Left kidney (tissue), 8 donors: ENCODE measurements around the gene CCDC38. TPM values are rescaled to one million over a fixed set of nuclear protein-coding genes. Genes with fewer than 3 reads are reported as not detected.
A peak's percentile ranks its signal among the peaks of the same experiment; 100 is the strongest.
"Not testable (repeated sequence)": the region's sequence is repeated elsewhere in the genome, so short reads cannot be mapped to it uniquely, and the experiment has no call there.

Experiments
- DNase-seq: peaks from one replicate; pipeline ENCODE4 v3.0.0-alpha.2; 2013
- long read RNA-seq, 8 donors: transcript quantifications; one replicate each; lab custom pipeline, GENCODE V29; 2026
- polyA plus RNA-seq: library from polyadenylated mRNA; unstranded; fragments of 120-200 nt; gene quantifications from one replicate; pipeline ENCODE4 v1.2.1, GENCODE V29; 2013; ENCODE audit not compliant: insufficient read length

Gene CCDC38
- 1.1 TPM for polyA plus RNA-seq
- long read RNA-seq, donor 1 = 0 reads
- long read RNA-seq, donor 2 = 0 reads
- long read RNA-seq, donor 3 = 0 reads
- long read RNA-seq, donor 4 = 0 reads
- long read RNA-seq, donor 5 = 0 reads
- long read RNA-seq, donor 6 = 0 reads
- long read RNA-seq, donor 7 = 0 reads
- long read RNA-seq, donor 8 = 0 reads

DNA sequence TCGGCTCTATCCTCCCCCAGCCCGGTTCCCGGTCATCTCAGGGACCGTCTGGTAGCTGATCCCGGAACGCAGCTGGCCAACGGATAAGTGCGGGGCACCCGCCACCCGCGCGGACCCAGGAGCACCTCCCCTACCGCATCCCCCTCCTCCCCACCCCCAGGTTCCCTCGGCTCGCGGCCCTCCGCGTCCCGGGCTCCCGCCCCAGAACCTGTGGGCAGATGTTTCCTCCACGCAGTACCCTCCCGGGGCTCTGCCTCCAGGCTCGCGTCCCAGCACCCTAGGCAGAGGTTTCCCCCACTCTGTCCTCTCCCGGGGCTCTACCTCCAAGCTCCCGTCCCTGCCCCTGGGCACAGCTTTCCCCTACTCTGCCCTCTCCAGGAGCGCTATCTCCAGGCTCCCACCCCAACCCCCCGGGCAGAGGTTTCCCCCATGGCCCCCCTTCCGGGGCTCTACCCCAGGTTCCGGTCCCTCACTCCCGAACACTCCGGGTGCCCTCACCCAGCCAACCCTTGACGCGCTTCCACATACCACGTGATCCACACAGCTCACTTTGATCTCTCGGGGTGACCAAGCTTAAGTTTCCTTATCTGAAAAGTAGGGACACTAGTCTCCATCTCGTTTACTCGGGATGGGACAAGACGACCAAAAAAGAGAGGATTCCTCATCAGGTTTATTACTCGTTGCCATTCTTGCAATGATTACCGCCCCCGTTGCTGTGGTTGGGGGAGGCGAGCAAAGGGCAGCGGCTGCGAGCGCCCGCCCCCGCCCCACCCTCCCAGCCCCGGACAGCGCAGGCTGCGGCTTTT lies at the start of gene CCDC38:
TSS of gene CCDC38 (minus strand) at position 91 of the 806 bp plus-strand sequence. CDS start 6,105 bp downstream, outside the sequence.
- DNase-seq = peak; percentile 60

DNA sequence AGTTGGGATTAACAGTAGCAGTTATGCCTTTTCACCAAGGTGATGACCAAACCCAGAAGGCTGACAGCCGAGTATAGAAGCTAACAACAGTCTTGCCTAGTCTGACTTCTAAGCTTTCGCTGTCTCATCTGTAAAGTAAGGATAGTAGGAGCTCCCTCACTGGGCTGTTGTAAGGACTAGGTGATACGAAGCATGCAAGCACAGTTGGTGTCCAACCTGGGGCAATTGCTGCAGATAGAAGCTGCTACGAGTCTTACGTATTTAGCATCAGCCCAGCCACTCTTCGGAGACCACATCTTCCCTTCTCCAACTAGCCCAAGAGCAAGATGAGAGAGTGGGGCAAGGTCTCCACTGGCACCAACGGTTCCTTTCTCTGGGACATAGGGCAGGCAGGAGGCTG lies 47.7 kb upstream of the CCDC38 start:
- no peak for DNase-seq

DNA sequence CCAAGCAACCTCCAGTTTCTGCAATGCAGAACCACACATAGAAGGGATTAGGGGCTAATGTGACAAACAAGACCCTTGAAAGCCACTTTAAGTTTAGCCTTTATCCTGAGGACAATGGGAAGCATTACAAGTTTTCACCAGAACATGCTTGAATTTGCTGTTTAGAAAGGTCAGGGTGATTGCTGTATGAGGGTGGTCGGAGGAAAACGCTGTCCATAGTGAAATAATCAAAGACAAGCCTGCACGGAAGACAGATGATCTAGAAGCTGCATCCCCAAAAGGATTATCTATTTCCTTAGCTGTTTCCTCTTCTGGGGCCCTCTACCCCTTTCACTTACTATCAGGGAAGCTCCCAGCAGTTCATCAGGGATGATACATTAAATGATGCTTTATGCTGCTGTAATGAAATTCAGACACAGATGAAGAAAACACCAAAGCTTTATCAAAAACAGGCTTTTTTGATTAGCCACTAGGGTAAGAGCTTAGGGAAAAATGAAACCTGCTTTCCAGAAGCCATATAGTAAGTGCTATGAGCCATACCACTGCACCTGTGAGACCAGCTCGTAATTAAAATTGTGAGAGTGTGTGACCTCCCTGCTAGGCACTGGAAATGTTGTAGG lies 47.2 kb upstream of the CCDC38 start:
- DNase-seq = no peak

DNA sequence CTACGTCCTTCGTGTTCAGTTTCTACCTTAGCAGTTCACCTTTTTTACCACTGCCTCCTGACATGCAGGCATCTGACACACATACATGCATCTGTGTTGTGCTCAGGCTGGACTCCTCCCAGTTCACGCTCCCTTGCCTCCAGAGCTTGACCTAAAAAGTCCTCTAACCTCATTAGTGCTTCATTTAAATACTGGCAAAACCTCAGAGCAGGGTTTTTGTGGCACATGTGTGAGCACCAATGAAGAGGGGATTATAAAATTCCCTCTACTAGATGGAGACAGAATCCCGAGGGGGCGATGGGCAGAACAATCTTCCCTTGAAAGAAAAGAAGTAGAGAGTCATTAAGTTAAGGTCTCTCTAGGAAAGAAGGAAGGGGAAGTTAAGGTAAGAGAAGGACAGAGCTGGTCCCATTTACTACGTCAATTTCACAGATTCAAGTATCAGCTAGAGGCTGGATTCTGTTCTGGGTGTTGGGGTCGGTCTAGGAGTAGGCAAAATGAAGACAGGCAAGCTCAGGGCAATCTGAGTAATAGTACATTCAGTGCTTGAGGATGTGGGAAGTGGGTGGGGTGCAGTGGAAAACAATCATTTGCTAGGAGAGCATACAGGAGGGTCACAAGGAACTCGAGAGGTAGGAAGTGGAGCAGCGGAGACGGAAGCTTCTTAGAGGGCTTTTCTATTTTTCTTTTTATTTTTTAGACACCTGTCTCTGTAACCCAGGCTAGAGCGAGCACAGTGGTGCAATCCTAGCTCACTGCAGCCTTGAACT lies 46.3 kb upstream of the CCDC38 start:
- DNase-seq = no peak

DNA sequence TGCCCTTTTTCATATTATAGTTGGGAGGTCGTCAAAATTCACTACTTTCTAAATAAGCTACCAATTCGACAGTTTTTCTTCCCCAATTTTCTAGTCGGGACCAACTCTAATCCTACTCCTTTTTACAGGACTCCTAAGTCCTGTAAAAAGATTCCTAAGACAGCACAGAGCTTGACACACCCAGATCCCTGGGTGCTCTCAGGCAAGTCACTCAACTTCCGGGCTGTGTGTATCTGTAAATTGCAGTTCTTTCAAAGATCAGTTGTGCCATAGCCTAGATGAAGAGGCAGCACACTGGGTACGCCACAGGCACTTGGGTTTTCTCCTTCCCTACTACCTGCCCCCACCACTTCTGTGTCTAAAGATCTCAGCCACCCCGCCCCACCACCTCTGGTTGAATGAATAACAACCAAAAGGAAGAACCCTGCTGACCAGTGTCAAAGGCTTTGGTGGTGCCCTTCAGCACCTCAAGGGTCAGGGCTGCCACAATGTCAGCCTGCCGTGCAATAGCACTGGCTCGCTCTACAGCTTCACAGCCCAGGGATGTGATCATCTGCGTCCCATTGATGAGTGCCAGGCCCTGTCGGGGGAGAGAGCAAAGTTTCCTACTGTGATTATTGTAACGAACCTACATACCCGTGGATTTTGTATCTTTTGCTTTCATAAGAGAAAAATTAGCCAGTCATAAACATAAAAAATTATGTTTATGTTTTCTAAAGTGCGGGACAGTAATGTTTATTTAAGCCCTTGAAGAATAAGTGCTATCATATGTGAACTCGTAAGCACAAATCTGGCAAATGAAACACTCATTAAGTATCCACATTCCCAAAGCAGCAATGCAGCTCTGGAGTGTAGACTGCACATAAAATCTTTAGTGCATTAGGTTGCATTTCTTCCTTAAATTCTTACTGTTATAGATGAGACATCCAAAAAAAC lies 44.5 kb upstream of the CCDC38 start:
- no peak for DNase-seq

DNA sequence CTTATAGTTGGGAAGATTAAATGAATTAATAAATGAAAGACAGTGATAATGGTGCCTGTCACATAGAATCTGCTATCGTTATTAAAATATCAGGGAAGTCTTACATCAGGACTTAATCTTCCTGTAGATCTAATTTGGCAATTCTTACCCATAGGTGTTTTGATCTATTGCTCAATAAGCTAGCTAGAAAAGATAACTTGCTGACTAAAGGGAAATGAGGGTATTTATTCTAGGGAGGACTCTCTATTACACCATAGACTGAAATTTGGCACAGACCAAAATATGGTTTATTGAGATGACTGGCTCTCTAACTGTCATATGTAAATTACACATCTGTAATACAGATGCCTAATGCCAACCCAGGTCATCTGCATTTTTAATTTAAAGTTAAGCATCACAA lies 42.3 kb upstream of the CCDC38 start:
- no peak for DNase-seq

DNA sequence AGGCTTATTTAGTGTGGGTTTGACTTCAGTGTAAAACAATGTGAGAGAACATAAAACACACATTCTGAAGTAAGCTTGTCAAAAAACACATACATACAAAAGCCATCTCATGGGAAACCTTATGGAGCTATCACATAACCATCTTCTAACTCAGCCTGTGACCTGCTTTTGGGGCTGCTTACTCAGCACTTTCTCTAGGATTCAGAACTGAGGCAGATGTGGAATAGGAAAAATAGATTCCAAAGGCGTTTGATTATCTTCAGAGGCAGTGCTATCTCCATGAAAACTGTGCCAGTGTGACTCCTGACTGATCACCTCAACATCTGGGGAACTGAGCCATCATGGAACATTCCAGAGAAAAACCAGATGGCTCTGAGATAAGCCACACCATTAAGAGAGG lies 40.2 kb upstream of the CCDC38 start:
- no peak for DNase-seq

DNA sequence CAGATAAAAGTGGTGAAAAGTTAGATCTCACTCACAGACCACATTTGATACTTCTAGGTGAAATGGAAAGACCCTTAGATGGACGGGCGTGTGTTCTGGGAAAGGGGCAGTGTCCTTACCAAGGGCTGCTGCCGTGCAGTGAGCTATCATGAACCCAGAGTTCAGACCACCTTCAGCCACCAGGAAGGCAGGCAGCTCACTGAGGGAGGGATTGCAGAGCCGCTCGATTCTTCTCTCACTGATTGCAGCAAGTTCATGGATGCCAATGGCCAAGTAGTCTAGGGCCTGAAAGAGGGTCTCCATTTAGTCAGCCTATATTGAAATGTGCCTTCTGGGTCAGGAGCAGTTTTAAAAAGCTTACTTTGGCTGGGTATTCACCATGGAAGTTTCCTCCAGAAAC lies 38.0 kb upstream of the CCDC38 start:
- no peak for DNase-seq

DNA sequence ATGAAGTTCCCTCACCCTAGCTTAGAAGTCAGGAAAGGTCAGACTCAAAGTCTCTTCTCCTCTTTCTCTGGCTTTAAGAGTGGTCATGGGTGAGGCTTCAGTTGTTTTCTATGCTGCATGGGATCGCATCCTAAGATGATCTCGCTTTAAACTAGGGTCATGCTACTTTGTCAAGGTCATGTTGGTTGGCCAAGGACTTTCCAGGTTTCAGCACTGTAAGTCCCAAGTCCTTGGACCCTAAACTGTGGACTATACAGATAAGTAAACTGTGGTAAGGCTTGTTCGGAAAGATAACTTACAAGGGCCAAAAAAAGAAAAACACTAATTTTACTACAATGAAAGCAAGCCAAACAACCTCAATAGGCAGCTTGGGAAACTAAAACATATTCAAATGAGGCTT lies 36.4 kb upstream of the CCDC38 start:
- no peak for DNase-seq

DNA sequence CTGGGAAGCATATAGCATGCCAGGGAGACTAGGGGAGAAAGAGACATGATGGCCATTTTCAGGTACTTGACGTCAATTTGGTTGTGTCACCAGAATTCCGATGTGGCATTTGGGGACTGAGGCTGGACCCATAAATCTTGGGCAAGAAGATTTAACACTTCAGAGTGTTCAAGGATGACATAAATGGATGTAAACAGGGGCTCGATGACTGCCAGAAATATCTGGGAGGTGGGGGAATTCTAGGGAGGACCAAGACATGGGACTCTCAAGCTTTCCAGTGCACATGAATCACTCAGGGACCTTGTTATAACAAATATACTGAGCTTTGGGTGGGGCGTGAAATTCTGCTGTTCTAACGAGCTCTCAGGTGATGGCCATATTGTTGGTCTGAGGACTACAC lies 35.9 kb upstream of the CCDC38 start:
- DNase-seq = no peak

DNA sequence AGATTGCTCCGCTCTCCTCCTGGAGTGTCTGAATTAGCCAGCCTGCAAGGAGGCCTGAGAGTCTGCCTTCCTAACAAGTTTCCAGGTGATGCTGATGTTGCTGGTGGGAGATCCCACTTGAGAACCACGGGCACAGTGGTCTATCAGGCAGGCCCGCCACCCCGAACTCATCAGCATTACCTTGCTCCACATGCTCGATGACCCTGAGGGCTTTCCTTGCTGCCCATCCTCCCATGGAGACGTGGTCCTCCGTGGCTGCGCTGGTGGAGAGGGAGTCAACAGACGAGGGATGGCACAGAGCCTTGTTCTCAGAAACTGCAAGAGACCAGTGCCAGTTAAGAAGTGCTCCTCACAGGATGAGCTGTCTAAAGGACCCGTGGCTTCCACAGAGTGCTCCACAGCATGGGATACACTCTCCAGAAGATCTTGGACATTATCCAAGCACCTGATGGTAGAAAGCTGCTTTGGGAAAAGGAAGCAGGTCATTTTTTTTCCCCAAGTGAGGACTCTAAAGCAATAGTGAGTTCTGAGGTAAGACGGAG lies 35.4 kb upstream of the CCDC38 start:
- DNase-seq = no peak

DNA sequence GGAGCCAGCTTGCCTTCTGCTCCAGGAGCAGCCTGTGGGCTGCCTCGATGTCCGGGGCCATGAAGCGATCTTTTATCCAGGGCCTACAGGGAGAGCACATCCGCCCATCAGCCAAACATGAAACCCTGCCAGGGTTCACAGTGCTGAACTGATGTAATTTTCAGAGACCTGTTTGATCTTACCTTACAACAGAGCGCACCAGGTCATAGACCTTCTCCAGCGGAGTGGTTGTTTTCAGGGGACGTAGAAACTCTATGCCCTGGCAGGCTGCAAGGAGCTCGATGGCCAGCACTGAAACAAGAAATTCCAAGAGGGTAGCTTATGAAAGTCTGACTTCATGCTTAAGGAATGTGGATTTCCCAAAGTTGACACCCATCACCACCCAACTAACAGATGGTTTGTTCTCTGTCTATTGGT lies 34.0 kb upstream of the CCDC38 start:
- DNase-seq = no peak

DNA sequence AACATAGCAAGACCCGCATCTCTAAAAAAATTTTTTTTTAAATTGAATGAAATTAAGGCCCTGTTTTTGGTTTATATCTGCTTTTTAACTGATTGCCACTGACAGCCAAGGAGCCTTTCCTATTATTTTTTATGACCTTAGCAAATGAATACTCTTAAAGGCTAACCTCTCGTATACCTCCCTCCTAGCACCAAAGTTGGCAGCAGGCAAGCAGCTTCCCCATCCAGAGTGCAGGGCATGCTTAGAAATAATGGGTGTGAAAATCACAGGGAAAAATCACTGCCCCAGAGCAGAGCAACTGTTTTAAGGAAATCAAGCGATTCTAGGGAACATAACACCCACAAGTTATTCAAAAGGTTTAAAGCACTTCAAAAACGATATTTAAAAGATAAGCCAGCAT lies 33.1 kb upstream of the CCDC38 start:
- no peak for DNase-seq

DNA sequence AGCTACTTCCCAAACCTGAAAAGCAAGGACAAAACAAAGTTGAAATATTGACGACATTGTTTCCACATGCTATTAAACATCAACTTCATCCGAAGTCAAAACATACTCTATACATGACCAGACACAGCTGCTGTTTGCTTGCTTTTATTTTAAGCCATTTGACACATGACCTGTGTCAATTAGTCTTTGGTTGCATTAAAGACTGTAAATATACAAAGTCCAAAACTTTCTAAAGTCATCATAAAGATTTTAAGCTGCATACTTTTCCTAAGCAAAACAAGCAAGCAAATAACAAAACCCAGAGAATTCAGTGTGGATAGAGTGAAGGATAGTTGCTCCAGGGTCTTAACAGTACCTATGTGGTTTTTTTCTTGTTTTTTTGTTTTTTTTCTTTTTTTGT lies 31.9 kb upstream of the CCDC38 start:
- no peak for DNase-seq

DNA sequence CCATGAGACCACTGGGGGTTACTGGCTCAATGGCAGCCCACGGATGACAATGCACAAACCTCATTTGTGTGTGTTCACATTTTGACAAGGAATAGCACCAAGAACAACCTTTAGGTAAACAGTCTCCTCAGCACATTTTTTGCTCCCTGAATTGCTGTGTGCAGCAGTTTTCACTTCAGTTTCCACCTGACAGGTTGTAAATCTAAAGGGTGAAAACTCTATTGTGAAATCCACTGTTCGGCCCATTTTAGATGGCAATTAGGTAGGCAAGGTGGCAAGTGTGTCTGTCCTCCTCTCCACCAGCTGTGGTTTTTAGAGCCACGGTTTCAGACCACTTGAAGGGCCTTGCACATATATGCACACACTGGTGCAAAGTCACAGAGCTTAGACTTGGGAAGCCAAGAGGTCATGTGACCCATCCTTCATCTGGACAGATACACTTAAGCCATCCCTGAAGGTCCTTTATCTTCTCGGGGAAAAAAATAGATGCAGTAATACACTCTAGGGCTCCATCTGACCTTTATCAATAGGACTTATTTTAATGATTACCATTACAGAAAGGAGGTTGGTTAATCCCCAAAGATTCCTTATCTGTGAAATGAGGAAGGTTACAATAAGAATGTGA lies 30.5 kb upstream of the CCDC38 start:
- no peak for DNase-seq

DNA sequence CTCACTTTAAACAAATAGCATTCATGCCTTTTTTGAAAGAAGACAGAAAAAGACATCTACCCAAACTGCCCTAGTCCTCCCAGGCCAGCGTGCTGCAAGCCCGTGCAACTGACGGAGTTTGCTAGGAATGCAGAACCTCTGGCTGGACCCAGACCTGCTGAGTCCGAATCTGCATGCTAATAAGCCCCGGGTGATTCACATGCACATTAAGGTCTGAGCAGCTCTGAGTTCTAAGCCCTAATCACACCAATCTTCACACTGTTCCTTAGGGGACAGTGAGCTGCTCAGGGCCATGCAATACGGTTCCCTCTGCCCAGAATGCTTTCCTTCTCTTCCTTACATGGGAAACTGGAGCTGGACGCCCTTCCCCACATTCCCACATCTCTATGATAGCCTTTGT lies 28.5 kb upstream of the CCDC38 start:
- DNase-seq = no peak

DNA sequence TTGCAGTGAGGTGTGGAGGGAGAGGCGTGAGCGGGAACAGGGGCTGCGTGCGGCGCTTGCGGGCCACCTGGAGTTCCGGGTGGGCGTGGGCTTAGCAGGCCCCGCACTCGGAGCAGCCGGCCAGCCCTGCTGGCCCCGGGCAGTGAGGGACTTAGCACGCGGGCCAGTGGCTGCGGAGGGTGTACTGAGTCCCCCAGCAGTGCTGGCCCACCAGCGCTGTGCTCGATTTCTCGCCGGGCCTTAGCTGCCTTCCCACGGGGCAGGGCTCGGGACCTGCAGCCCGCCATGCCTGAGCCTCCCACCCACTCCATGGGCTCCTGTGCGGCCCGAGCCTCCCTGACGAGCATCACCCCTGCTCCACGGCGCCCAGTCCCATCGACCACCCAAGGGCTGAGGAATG lies 26.7 kb upstream of the CCDC38 start:
- not testable (repeated sequence) for DNase-seq

DNA sequence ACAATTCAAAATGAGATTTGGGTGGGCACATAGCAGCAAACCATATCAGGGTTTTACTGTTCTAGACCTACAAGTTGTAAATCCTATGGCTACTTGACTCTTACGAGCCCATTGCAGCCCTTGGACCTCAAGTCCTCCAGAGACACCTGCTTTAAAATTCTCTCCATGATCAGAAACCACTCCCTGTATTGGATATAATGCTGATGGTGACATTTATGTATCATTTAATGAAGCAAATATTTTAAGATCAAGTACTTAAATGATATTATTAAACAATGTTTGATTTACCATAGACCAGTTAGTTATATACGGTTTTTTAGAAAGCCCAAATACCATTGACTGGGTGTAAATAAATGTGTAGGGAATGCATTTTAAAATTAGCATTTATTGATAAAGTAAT lies 24.9 kb upstream of the CCDC38 start:
- DNase-seq = no peak

DNA sequence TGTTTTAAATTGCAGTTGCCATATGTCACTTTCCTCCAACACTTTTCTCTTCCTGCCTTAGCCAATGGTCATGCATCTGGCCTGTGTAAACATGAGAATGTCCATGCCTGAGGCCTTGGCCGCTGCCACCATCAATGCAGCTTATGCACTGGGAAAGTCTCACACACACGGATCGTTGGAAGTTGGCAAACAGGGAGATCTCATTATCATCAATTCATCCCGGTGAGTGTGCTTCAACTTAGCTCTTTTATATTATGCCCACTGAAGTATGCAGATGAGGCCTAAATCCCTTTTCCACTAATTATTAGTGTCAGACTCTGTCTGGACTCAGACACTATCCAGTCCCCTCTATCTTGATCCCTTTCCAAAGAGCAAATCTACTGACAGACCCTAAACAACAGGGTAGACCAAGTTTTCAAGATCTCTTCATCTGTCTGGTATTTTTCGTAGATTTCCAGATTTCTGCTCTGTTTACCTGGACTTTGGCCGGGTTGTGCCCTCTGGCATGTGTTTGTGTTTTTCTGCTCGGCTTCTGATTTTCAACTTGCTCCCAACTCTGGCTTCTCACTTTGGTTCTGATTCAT lies 24.0 kb upstream of the CCDC38 start:
- no peak for DNase-seq

DNA sequence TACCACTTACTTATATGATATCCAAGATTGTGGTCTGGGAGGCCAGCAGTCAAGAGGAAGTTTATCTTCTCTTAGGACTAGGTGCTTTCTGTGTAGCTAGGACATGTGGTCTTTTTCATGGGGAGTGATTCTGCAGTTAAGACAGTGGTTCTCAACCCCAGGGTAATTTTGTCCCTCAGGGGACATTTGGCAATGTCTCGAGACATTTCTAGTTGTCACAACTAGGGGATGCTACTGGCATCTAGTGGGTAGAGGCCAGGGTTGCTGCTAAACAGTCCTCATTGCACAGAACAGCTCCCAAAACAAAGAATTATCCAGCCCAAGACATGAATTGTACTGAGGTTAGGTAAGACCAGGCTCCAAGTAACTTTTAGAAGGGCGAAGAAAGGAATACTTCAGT lies 20.7 kb upstream of the CCDC38 start:
- no peak for DNase-seq
